Hepatocyte (in vitro differentiated cells): ENCODE data around the gene AZU1. TPM values are rescaled to one million over a fixed set of nuclear protein-coding genes. Genes with fewer than 3 reads are reported as not detected.

Experiments used
- DNase-seq: peaks from one replicate; pipeline ENCODE4 v3.0.0-alpha.2; 2016; ENCODE audit warnings: low spot score
- H2AFZ ChIP-seq: fragments of 200-600 bp; sonication (generic); 2 replicates; pipeline ENCODE4 v1.6.0; 2016; ENCODE audit warnings: antibody characterized with exemption, mild to moderate bottlenecking
- H3K27ac ChIP-seq: fragments of 200-600 bp; sonication (generic); 2 replicates; pipeline ENCODE4 v1.5.1; 2016; ENCODE audit warnings: mild to moderate bottlenecking
- H3K27me3 ChIP-seq: fragments of 200-600 bp; sonication (generic); 2 replicates; pipeline ENCODE4 v1.6.1; 2016
- H3K36me3 ChIP-seq: fragments of 200-600 bp; sonication (generic); replicated peaks from 2 replicates; pipeline ENCODE4 v1.5.1; 2016; ENCODE audit warnings: low read depth; ENCODE audit not compliant: insufficient read depth
- H3K4me1 ChIP-seq: fragments of 200-600 bp; sonication (generic); 2 replicates; pipeline ENCODE4 v1.5.1; 2016; ENCODE audit warnings: mild to moderate bottlenecking, moderate library complexity; ENCODE audit not compliant: insufficient read depth
- H3K4me2 ChIP-seq: fragments of 200-600 bp; sonication (generic); 2 replicates; pipeline ENCODE4 v1.6.0; 2016
- H3K4me3 ChIP-seq: fragments of 200-600 bp; sonication (generic); 2 replicates; pipeline ENCODE4 v1.5.1; 2016; ENCODE audit warnings: mild to moderate bottlenecking
- H3K79me2 ChIP-seq: fragments of 200-600 bp; sonication (generic); 2 replicates; pipeline ENCODE4 v1.6.0; 2017; ENCODE audit warnings: mild to moderate bottlenecking
- H3K9me2 ChIP-seq: fragments of 200-600 bp; sonication (generic); replicated peaks from 2 replicates; pipeline ENCODE4 v1.6.0; 2017; ENCODE audit warnings: mild to moderate bottlenecking; ENCODE audit not compliant: insufficient read depth
- H3K9me3 ChIP-seq: fragments of 200-600 bp; sonication (generic); 2 replicates; pipeline ENCODE4 v1.5.1; 2016; ENCODE audit warnings: low read depth, mild to moderate bottlenecking
- H4K20me1 ChIP-seq: fragments of 200-600 bp; sonication (generic); 2 replicates; pipeline ENCODE4 v1.6.0; 2016; ENCODE audit warnings: mild to moderate bottlenecking; ENCODE audit not compliant: insufficient read depth, poor library complexity, severe bottlenecking
- EZH2 ChIP-seq: fragments of 200-600 bp; sonication (generic); IDR thresholded peaks from 2 replicates; pipeline ENCODE4 v1.6.1; 2016; ENCODE audit warnings: antibody characterized with exemption, mild to moderate bottlenecking, borderline replicate concordance
- EZH2phosphoT487 ChIP-seq: fragments of 200-600 bp; sonication (generic); IDR thresholded peaks from one replicate; pipeline ENCODE4 v1.6.1; 2018; ENCODE audit warnings: antibody characterized with exemption, mild to moderate bottlenecking, low read depth, moderate library complexity; ENCODE audit not compliant: unreplicated experiment, severe bottlenecking
- WGBS: methylation state at CpG from one replicate; pipeline ENCODE4 v1.1.6; 2016; ENCODE audit warnings: low lambda C conversion rate; ENCODE audit errors: missing lambda C conversion rate; 5-methylcytosine and 5-hydroxymethylcytosine counted together
- polyA plus RNA-seq: library from polyadenylated mRNA; unstranded; fragments of >200 nt; fragmentation: Nextera tagmentation; extraction: Ambion mirVana; gene quantifications from 2 replicates; pipeline ENCODE4 v1.2.1, GENCODE V29; 2016
- total RNA-seq: library from RNA; depleted of rRNA; stranded (reverse); fragments of >200 nt; gene quantifications from 2 replicates; pipeline ENCODE4 v1.2.3, GENCODE V29; 2014
- TF ChIP-seq, protein P1 (sequence below): fragments of 200-600 bp; sonication (generic); IDR thresholded peaks from 2 replicates; pipeline ENCODE4 v1.5.1; 2016; ENCODE audit warnings: antibody characterized with exemption, mild to moderate bottlenecking; ENCODE audit not compliant: poor library complexity

The AZU1 gene
- total and polyA plus RNA-seq, 2 experiments from 2014 or later, result 0.94 TPM; not detected in 1

DNA sequence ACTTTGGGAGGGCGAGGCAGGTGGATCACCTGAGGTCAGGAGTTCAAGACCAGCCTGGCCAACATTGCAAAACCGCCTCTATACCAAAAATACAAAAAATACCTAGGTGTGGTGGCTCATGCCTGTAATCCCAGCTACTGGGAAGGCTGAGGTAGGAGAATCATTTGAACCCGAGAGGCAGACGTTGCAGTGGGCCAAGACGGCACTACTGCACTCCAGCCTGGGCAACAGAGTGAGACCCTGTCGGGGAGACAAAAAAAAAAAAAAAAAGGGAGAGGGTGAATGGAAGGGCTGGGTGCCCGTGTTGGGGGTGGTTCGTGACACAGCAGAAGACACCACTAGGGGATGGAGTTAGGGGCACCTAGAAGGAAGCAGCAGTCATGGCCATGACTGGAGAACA is 42.7 kb downstream of the AZU1 start:
- Histone ChIP-seq H3K27ac (no peak overlapping the region), H3K9me2 (no peaks in the 10 kb centered on the region), H3K27me3 (no peaks in the 10 kb centered on the region), H3K79me2 (no peaks in the 10 kb centered on the region), H3K36me3 (no peaks in the 10 kb centered on the region), H2AFZ (no peak overlapping the region), H3K4me3 (no peak overlapping the region), H3K9me3 (no peaks in the 10 kb centered on the region), H3K4me1 (no peaks in the 10 kb centered on the region), H4K20me1 (no peaks in the 10 kb centered on the region), H3K4me2 (no peak overlapping the region)
- no peak for DNase-seq
- TF ChIP-seq, protein P1, sequence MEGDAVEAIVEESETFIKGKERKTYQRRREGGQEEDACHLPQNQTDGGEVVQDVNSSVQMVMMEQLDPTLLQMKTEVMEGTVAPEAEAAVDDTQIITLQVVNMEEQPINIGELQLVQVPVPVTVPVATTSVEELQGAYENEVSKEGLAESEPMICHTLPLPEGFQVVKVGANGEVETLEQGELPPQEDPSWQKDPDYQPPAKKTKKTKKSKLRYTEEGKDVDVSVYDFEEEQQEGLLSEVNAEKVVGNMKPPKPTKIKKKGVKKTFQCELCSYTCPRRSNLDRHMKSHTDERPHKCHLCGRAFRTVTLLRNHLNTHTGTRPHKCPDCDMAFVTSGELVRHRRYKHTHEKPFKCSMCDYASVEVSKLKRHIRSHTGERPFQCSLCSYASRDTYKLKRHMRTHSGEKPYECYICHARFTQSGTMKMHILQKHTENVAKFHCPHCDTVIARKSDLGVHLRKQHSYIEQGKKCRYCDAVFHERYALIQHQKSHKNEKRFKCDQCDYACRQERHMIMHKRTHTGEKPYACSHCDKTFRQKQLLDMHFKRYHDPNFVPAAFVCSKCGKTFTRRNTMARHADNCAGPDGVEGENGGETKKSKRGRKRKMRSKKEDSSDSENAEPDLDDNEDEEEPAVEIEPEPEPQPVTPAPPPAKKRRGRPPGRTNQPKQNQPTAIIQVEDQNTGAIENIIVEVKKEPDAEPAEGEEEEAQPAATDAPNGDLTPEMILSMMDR, result no peak
- no peak for TF ChIP-seq EZH2phosphoT487
- TF ChIP-seq EZH2, result no peak
- 96% methylated on average over 8 of the region's 8 CpGs for WGBS

- Histone ChIP-seq H3K4me1 (no peaks in the 10 kb centered on the region), H2AFZ (no peak overlapping the region), H3K4me2 (no peak overlapping the region), H3K36me3 (no peaks in the 10 kb centered on the region), H3K27me3 (no peaks in the 10 kb centered on the region), H3K4me3 (no peak overlapping the region), H3K27ac (no peak overlapping the region), H4K20me1 (no peaks in the 10 kb centered on the region), H3K9me3 (no peaks in the 10 kb centered on the region), H3K79me2 (no peaks in the 10 kb centered on the region), H3K9me2 (no peaks in the 10 kb centered on the region)
- whole genome bisulfite sequencing, result 90% methylated on average over 20 of the region's 28 CpGs
- no peak for DNase-seq
- TF ChIP-seq EZH2 (no peak), EZH2phosphoT487 (no peak)
- TF ChIP-seq, protein P1, result no peak
Observed at GRCh38 chr19:870963-871401, 43.3 kb downstream of the AZU1 start.

- 74% methylated on average over 10 of the region's 33 CpGs for WGBS
- Histone ChIP-seq H3K9me2 (no peaks in the 10 kb centered on the region), H4K20me1 (no peaks in the 10 kb centered on the region), H3K27me3 (no peaks in the 10 kb centered on the region), H2AFZ (no peak overlapping the region), H3K4me2 (peak overlapping the region; percentile 19), H3K9me3 (no peaks in the 10 kb centered on the region), H3K36me3 (no peaks in the 10 kb centered on the region), H3K4me3 (no peak overlapping the region), H3K27ac (peak overlapping the region; percentile 30), H3K4me1 (no peaks in the 10 kb centered on the region), H3K79me2 (no peaks in the 10 kb centered on the region)
- TF ChIP-seq EZH2 (no peak), EZH2phosphoT487 (no peak)
- TF ChIP-seq, protein P1, result no peak
- no peak for DNase-seq
Observed at GRCh38 chr19:871446-872265, 44.0 kb downstream of the AZU1 start.
